ENCODE measurements around the gene PRPF40B. TPM values are rescaled to one million over a fixed set of nuclear protein-coding genes. Genes with fewer than 3 reads are reported as not detected.

The PRPF40B gene
- total and polyA plus RNA-seq, 9 of the 15 experiments (the other 6 are each of a cell fraction or from before 2014, with no cell fraction given) = 0.55 to 10.6 (median 4.8) TPM

- H3K4me3 ChIP-seq = no peak overlapping the region
- ChIA-PET CTCF (ENCODE audit: low intra/inter-chr PET ratio) (no interaction called here), POLR2A (interaction anchor here (1.1 to 2.1 kb wide), 5 partner anchors 10 to 58 kb away, joined by 4 to 7 read pairs (median 4); partner anchors contain the start of gene TMBIM6)
- H3K9me3 ChIP-seq (replicated peaks; ENCODE audit: control insufficient read depth, insufficient read depth, low read depth, low read length) = no peaks in the 10 kb centered on the region
- no peak overlapping the region for H2AFZ ChIP-seq (ENCODE audit: low read depth, low read length)
- no peaks in the 10 kb centered on the region for H3K4me1 ChIP-seq (replicated peaks in 1 of 2; ENCODE audit: control insufficient read depth in 2 of 2, insufficient read depth in 2 of 2, low read length in 2 of 2)
- H3K27ac ChIP-seq (ENCODE audit: extremely low read depth, low read depth, low read length) = no peak overlapping the region
- no peak overlapping the region for H3K9ac ChIP-seq (ENCODE audit: insufficient read depth in 1 of 2, low read depth in 2 of 2, low read length in 2 of 2)
- no peak for FAIRE-seq
- no peak for DNase-seq (ENCODE audit: extremely low read depth in 1 of 4, low spot score in 3 of 4)
- BruUV-seq (replicated peaks) = no TSS peak
- no peak for ATAC-seq
- no peaks in the 10 kb centered on the region; a peak in 1 of 5 replicates for H3K27me3 ChIP-seq (ENCODE audit: control insufficient read depth in 2 of 2, insufficient read depth in 2 of 2, low read length in 2 of 2)
- TF ChIP-seq SMARCC2 (IDR thresholded peaks at IDR 0.05; ENCODE audit: low read depth) = no peak
- no peak for TF ChIP-seq ZNF586 (CRISPR knock-in tag; conservative IDR thresholded peaks at IDR 0.05)
- TF ChIP-seq THAP7 (CRISPR knock-in tag; IDR thresholded peaks at IDR 0.05) = no peak
- TF ChIP-seq POLR2G (IDR thresholded peaks at IDR 0.05; ENCODE audit: low read depth, low read length) = no peak
- in situ Hi-C loops (cut with MboI) = no loop called here
- intact Hi-C loops (cut with micrococcal nuclease) = no loop called here
- no peaks in the 10 kb centered on the region for H3K9me1 ChIP-seq (ENCODE audit: control insufficient read depth, insufficient read depth, low read length)
- no peaks in the 10 kb centered on the region for H3K79me2 ChIP-seq (ENCODE audit: control insufficient read depth, insufficient read depth, low read length)
- no peaks in the 10 kb centered on the region for H3K36me3 ChIP-seq (ENCODE audit: control insufficient read depth, insufficient read depth, low read length)
- no peak overlapping the region for H3K4me2 ChIP-seq (ENCODE audit: insufficient read depth, low read length)
- H4K20me1 ChIP-seq (replicated peaks; ENCODE audit: control insufficient read depth, insufficient read depth, low read length) = no peaks in the 10 kb centered on the region
- 36% methylated on average over 3 of the region's 3 CpGs for WGBS (ENCODE audit: insufficient coverage, low coverage, missing lambda C conversion rate)
These were observed 60.4 kb downstream of the PRPF40B start for GRCh38 chr12:49683599-49684309.

Data from K562 (cell line).